Cardiac ventricle fibroblast (primary cell): ENCODE measurements around the gene NFIL3. TPM values are rescaled to one million over a fixed set of nuclear protein-coding genes. Genes with fewer than 3 reads are reported as not detected.

Experiments
- total RNA-seq: library from RNA; depleted of rRNA; stranded (reverse); fragments of >200 nt; gene quantifications from 2 replicates; pipeline ENCODE4 v1.2.3, GENCODE V29; 2015

Gene NFIL3, protein sequence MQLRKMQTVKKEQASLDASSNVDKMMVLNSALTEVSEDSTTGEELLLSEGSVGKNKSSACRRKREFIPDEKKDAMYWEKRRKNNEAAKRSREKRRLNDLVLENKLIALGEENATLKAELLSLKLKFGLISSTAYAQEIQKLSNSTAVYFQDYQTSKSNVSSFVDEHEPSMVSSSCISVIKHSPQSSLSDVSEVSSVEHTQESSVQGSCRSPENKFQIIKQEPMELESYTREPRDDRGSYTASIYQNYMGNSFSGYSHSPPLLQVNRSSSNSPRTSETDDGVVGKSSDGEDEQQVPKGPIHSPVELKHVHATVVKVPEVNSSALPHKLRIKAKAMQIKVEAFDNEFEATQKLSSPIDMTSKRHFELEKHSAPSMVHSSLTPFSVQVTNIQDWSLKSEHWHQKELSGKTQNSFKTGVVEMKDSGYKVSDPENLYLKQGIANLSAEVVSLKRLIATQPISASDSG
- total RNA-seq: 25.3 and 30.2 TPM in 2 replicates

DNA sequence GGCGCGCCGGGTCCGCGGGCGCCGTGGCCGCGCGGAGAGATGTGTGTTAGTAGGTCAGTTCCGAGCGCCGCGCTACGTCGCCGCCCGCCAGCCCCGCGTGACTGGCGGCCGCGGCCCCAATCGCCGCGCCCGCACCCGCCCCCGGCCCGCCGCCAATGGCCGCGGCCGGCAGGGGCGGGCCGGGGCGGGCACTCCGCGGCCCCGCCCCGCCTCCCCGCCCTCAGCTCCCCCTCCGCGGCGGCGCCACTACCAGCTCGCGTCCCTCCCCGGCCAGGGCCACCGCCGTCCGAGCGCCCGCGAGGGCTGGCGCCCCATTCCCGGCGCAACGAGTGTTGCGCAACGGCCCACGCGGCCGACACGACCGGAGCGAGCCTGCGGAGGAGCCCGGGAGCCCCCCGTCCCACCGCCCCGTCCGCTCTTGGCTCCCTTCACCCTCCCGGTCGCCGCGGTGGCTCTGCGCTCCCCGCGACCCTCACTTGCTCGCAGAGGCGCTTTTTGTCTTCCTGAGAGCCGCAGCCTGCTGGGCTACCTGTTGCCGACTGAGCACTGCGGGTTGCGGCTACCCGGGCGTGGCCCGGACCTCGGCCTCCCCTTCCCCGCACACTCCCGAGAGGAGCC lies at the start of gene NFIL3:
TSS of gene NFIL3 (minus strand) at position 48 of the 618 bp plus-strand sequence. CDS start 13,098 bp downstream, outside the sequence.

DNA sequence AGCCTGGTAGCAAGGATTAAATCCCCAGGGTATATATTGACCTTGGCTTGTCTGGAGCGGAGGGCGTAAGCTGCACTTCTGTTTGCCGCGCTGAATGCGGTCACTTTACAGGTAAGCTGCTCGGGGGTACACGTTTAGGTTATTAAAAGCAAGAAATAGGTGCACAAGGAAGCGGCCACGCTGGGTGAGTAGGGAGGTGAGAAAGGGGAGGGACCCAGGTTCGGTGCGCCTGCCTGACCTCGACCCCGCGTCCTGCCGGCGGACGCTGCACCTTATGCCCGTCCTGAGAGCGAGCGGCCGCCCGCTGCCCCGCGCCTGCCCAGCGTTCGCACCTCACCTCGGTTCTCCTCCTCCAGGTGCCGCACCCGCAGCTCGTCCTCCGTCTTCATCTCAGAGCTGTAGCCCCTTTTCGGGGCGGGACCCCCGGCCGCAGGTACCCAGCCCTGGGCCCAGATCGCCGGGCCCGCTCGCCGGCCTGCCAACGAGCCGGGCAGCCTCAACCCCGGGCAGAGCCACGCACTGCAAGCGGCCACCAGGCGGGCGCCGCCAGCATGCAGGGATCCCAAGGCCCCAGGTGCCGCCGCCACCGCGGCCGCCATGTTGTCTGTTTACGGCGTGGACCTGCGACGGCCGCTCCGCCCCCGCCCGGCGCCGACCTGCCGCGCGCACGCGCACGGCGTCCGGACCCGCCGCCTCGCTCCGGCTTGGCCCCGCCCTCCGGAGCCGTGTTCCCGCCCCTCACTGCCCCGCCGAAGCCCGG lies 62.2 kb downstream of the NFIL3 start, which contains the start of gene AUH:
TSS of gene AUH (minus strand) at position 628 of the 760 bp plus-strand sequence. CDS start at position 599, 29 bp downstream.

Other genes with a start within 250 kb of the NFIL3 start
- 12.2 and 21.2 TPM in 2 replicates for gene AUH, start 61.9 kb downstream of the NFIL3 start, total RNA-seq